ENCODE data around the gene PIGN.
A peak's percentile ranks its signal among the peaks of the same experiment; 100 is the strongest.

PIGN gene

GRCh38 chr18:62186774-62187542 is at the start of gene PIGN, which contains the start of gene RELCH:
PIGN (minus strand) TSS chr18:62187056; CDS start chr18:62161353, 25,703 bp downstream.
RELCH (plus strand) TSS chr18:62187255; CDS start chr18:62187506, 251 bp downstream.
- DNase-seq = peak; percentile 97

GRCh38 chr18:62236252-62236651 is 49.4 kb upstream of the PIGN start:
- DNase-seq = no peak

GRCh38 chr18:62226047-62226446 is 39.2 kb upstream of the PIGN start:
- no peak for DNase-seq

- DNase-seq = no peak
Measured at GRCh38 chr18:62224229-62224628, 37.4 kb upstream of the PIGN start.

GRCh38 chr18:62214790-62215189 is 27.9 kb upstream of the PIGN start:
- DNase-seq = no peak

GRCh38 chr18:62211325-62211828 is 24.5 kb upstream of the PIGN start:
- DNase-seq = no peak

GRCh38 chr18:62210138-62210537 is 23.3 kb upstream of the PIGN start:
- DNase-seq = no peak

GRCh38 chr18:62209046-62209445 is 22.2 kb upstream of the PIGN start:
- no peak for DNase-seq

GRCh38 chr18:62206593-62206992 is 19.7 kb upstream of the PIGN start:
- DNase-seq = no peak

GRCh38 chr18:62205824-62206223 is 19.0 kb upstream of the PIGN start:
- no peak for DNase-seq

- no peak for DNase-seq
Measured at GRCh38 chr18:62201870-62202269, 15.0 kb upstream of the PIGN start.

- DNase-seq = no peak
Measured at GRCh38 chr18:62200121-62200914, 13.5 kb upstream of the PIGN start.

- DNase-seq = no peak
Measured at GRCh38 chr18:62199629-62200028, 12.8 kb upstream of the PIGN start.

GRCh38 chr18:62198259-62198658 is 11.4 kb upstream of the PIGN start:
- DNase-seq = no peak

GRCh38 chr18:62196980-62197379 is 10.1 kb upstream of the PIGN start:
- no peak for DNase-seq

GRCh38 chr18:62196079-62196478 is 9.2 kb upstream of the PIGN start:
- no peak for DNase-seq

GRCh38 chr18:62189208-62189607 is 2.4 kb upstream of the PIGN start:
- DNase-seq = no peak

- DNase-seq = peak; percentile 33
Measured at GRCh38 chr18:62187543-62188510, 971 bp upstream of the PIGN start.

GRCh38 chr18:62186499-62186773 is 420 bp downstream of the PIGN start:
- no peak for DNase-seq

GRCh38 chr18:62183578-62184195 is 3.2 kb downstream of the PIGN start:
- DNase-seq = peak; percentile 63

GRCh38 chr18:62182220-62182619 is 4.6 kb downstream of the PIGN start:
- DNase-seq = no peak

- DNase-seq = no peak
Measured at GRCh38 chr18:62179213-62179612, 7.6 kb downstream of the PIGN start.
